ENCODE measurements around the gene TRAPPC13. TPM values are rescaled to one million over a fixed set of nuclear protein-coding genes. Genes with fewer than 3 reads are reported as not detected.

Gene TRAPPC13
- total and polyA plus RNA-seq, 2 experiments from 2014 or later: 16.3 to 20.1 TPM

- Histone ChIP-seq H3K4me1 (ENCODE audit: insufficient read depth) (peaks cover 6% of the 10 kb centered on the region; the same call in 1 of the 2 replicates), H2AFZ (no peak overlapping the region), H3K4me2 (no peak overlapping the region), H3F3A (replicated peaks; ENCODE audit: low read depth) (no peaks in the 10 kb centered on the region), H3K27ac (ENCODE audit: low read depth) (no peak overlapping the region), H4K20me1 (replicated peaks; ENCODE audit: insufficient read depth) (0 out of 2 replicates have a peak, but pooled peaks cover 4% of the 10 kb centered on the region), H3K79me2 (replicated peaks; ENCODE audit: insufficient read depth) (peaks cover 56% of the 10 kb centered on the region), H3K4me3 (no peak overlapping the region), H3K36me3 (ENCODE audit: insufficient read depth) (no peaks in the 10 kb centered on the region), H3K27me3 (ENCODE audit: insufficient read depth) (no peaks in the 10 kb centered on the region), H3K9me2 (ENCODE audit: insufficient read depth) (no peaks in the 10 kb centered on the region)
- ATAC-seq (no peak), DNase-seq (ENCODE audit: low spot score) (no peak)
- Mint-ChIP-seq H3K27ac (no peak overlapping the region), H3K4me3 (no peak overlapping the region), H3K27me3 (ENCODE audit: insufficient read depth, low read depth, poor library complexity) (peaks cover 4% of the 10 kb centered on the region), H3K9me3 (no peaks in the 10 kb centered on the region), H3K36me3 (ENCODE audit: low read depth) (no peaks in the 10 kb centered on the region; the same call in 2 of the 3 replicates), H3K4me1 (peaks cover 3% of the 10 kb centered on the region)
- no peak for TF ChIP-seq ZNF331 (CRISPR knock-in tag; IDR thresholded peaks at IDR 0.05; ENCODE audit: low read depth)
- no peak for TF ChIP-seq NANOG (IDR thresholded peaks at IDR 0.05; ENCODE audit: borderline replicate concordance)
- no peak for TF ChIP-seq EZH2phosphoT487 (IDR thresholded peaks at IDR 0.05; ENCODE audit: unreplicated experiment)
- no peak for TF ChIP-seq JUNB (IDR thresholded peaks at IDR 0.05; ENCODE audit: unreplicated experiment)
- TF ChIP-seq ETS1 (IDR thresholded peaks at IDR 0.05): no peak
- TF ChIP-seq POLR2AphosphoS5 (IDR thresholded peaks at IDR 0.05; ENCODE audit: low read depth): no peak
- TF ChIP-seq ZNF462 (CRISPR knock-in tag; IDR thresholded peaks at IDR 0.05): no peak
- TF ChIP-seq CTCF (conservative IDR thresholded peaks at IDR 0.05; ENCODE audit: low read depth in 2 of 2): no peak
- TF ChIP-seq REST (IDR thresholded peaks at IDR 0.05; ENCODE audit: unreplicated experiment): no peak
- TF ChIP-seq EZH2 (IDR thresholded peaks at IDR 0.05; ENCODE audit: low read depth, unreplicated experiment): no peak
- no peak for TF ChIP-seq STAT1 (IDR thresholded peaks at IDR 0.05; ENCODE audit: unreplicated experiment)
- TF ChIP-seq ZNF114 (CRISPR knock-in tag; IDR thresholded peaks at IDR 0.05): no peak
Measured at GRCh38 chr5:65620021-65620420, 4.8 kb upstream of the TRAPPC13 start.

Data from GM23338 (cell line).